HG03520 (cell line): ENCODE measurements around the gene RPS6KB1.
A peak's percentile ranks its signal among the peaks of the same experiment; 100 is the strongest.
"Not testable (repeated sequence)": the region's sequence is repeated elsewhere in the genome, so short reads cannot be mapped to it uniquely, and the experiment has no call there.

ENCODE experiments used
- ATAC-seq: cut with Tn5 transposase; IDR thresholded peaks from one replicate; pipeline ENCODE4 v1.9.1; 2021; ENCODE audit warnings: mild to moderate bottlenecking, moderate library complexity; ENCODE audit not compliant: unreplicated experiment

The RPS6KB1 gene

DNA sequence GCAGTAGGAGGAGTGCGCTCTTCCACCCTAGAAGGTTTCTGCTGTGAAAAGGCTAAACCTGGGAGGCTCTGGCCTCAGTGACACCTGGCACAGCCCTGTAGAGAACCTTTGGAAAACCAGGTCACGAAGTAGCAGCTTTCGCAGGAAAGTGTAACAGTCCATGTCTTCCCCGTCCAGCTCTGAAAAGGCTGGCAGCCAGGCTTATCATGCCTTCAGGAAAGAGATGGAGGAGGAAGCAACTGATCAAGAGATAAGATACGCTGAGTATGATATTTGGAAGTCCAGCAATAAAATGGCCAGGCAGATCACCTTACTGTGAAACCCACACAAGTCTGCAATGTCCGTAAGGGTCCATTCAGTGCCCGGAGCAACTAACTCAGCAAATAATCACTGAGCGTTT lies 22.4 kb upstream of the RPS6KB1 start:
- no peak for ATAC-seq

DNA sequence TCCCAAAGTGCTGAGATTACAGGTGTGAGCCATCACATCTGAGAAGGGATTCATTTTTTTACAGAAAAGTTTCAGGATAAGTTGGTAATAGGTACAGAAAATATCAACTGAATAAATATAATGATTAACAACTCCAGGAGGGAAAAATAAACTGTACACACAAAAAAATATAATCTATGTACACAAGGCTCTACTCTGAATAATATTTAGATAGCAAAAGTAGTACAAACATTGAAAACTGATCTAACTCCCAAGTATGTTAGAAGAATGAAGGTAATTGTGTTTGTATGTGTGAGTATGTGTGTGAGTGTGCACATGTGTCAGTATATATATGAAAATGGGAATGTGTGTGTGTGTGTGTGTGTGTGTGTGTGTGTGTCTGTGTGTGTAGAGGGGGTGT lies 20.6 kb upstream of the RPS6KB1 start:
- ATAC-seq = no peak

GRCh38 chr17:59873414-59873813 lies 19.5 kb upstream of the RPS6KB1 start:
- ATAC-seq = not testable (repeated sequence)

- no peak for ATAC-seq
Observed at GRCh38 chr17:59874376-59874775, 18.5 kb upstream of the RPS6KB1 start.

DNA sequence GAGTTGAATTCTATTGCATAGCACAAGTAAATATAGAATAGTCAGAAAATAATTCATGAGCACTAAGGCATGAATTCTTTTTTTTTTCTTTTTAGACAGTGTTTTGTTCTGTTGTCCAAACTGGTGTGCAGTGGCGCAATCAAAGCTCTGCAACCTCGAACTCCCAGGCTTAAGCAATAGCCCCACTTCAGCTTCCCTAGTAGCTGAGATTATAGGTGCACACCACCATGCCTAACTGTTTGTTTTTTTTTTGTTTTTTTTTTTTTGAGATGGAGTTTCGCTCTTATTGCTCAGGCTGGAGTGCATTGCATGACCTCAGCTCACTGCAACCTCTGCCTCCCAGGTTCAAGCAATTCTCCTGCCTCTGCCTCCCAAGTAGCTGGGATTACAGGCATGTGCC lies 16.8 kb upstream of the RPS6KB1 start:
- no peak for ATAC-seq

GRCh38 chr17:59877965-59878364 lies 15.0 kb upstream of the RPS6KB1 start:
- ATAC-seq = no peak

DNA sequence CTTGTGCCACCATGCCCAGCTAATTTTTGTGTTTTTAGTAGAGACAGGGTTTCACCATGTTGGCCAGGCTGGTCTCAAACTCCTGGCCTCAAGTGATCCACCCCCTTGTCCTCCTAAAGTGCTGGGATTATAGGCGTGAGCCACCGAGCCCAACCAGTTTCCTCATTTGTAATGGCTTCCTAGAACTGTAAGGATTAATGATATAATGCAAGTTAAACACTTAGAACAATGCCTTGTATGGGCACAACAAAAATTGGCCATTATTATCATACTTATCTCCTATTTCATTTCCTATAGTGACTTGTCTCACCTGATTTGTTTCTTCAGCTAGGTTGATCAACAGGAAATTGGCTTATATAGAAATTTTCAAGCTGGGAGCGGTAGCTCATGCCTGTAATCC lies 14.3 kb upstream of the RPS6KB1 start:
- ATAC-seq = no peak

GRCh38 chr17:59884861-59885260 lies 8.1 kb upstream of the RPS6KB1 start:
- ATAC-seq = no peak

DNA sequence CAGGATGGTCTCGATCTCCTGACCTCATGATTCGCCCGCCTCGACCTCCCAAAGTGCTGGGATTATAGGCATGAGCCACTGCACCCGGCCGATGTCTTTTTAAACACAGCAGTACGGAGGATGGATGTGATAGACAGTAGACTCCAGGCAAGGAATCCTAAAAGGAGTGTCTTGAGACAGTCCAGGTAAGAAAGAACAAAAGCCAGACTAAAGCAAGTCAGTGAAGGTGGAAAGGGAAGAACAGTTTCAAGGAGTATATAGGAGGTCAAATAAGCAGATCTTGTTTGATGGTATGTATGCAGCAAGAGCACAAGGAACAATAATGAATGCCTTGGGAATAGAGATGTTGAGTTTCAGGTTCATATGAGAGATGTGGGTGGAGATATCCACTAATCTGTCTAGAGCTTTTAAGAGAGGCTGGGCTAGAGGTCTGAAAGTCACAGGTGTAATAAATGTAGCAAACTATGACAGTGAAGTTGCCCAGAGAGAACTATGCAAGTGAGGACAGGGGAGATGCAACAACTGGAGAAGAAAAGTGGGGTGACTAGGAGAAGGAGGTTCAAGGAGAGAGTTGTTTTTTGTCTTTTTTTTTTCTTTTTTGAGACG lies 4.7 kb upstream of the RPS6KB1 start:
- ATAC-seq = no peak

GRCh38 chr17:59890720-59891119 lies 2.2 kb upstream of the RPS6KB1 start:
- ATAC-seq = no peak

DNA sequence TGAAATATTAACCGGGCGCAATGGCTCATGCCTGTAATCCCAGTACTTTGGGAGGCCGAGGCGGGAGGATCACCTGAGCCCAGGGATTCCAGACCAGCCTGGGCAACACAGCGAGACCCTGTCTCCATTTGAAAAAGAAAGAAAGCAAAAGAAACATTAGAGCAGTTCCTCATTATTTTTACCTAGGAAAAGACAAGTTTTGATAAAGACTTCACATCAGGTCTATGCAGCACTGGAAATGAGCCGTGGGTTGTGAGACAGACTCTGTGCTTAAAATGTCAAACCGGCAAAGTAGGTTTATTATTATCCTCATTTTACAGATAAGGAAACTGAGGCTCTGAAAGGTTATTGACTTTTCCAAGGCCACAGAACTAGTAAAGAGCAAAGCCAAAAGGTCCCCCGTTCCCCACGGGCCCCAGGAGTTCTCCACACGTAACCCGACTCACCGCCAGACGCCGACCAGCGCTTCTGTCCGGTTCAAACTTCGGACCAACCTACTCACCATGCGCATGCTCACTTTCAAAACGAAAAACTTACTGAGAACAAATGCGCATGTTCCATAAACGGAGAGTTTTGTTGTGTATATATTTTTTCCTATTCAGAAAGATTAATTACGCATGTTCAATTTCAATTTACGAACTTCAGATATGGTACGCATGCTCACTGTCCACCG lies 534 bp upstream of the RPS6KB1 start:
- peak; percentile 48 for ATAC-seq

DNA sequence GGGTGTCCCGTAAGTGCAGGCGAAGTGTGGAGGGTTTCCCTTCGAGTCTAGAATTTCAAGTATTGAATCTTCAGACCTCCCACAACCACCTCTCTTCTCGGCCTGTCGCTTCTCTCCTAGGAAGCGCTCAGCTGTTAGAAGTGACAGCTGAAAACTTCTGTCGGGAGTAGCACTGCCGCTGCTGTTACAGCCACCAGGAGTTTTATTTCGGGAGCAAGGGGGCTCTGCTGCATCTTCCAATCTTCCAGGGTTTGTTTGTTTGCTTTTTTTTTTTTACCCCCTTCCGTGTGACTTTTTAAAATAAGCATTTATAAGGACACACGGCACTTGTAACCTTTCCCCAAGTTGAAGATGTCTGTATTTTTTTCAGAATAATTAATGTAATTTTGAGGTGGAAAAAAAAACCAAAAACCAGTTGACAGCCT lies 767 bp downstream of the RPS6KB1 start:
- no peak for ATAC-seq

DNA sequence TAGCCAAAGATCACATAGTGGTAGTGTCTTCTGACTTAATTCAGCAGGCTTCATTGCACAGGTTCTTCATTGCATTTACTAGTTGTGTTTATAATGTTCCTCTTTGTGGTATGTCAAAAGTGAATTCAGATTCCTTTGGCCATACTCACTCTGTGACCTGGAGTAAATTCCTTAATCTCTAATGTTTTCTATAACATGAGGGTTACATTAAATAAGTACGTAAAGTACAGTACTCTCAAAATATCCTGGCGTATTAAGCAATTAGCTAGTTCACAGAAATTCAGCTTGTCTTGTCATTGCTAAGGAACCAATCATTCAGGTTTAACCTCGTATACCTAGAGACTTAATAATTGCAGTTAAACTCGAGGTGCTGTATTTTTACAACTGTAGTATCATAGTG lies 4.2 kb downstream of the RPS6KB1 start:
- no peak for ATAC-seq

DNA sequence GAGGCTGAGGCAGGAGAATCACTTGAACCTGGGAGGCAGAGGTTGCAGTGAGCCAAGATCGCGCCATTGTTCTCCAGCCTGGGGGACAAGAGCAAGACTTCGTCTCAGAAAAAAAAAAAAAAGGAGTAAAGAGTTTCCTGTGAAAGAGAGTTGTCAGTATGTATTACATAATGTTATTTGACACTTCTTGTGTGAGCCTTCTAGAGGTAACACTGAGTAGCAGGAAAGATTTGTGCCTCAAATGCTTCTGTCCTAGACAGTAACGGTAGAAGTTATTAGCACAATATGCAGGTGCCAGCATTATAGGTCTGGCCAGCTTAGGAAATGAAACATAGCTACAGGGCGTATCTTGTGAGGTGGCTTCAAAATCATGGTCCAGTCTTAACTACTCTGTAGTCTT lies 6.2 kb downstream of the RPS6KB1 start:
- no peak for ATAC-seq

GRCh38 chr17:59901604-59902003 lies 8.7 kb downstream of the RPS6KB1 start:
- ATAC-seq = no peak

GRCh38 chr17:59903455-59903854 lies 10.5 kb downstream of the RPS6KB1 start:
- ATAC-seq = no peak

- ATAC-seq = no peak
Observed at GRCh38 chr17:59907467-59907866, 14.5 kb downstream of the RPS6KB1 start.

GRCh38 chr17:59914274-59914854 lies 21.4 kb downstream of the RPS6KB1 start:
- ATAC-seq = no peak

GRCh38 chr17:59916446-59916845 lies 23.5 kb downstream of the RPS6KB1 start:
- ATAC-seq = no peak

DNA sequence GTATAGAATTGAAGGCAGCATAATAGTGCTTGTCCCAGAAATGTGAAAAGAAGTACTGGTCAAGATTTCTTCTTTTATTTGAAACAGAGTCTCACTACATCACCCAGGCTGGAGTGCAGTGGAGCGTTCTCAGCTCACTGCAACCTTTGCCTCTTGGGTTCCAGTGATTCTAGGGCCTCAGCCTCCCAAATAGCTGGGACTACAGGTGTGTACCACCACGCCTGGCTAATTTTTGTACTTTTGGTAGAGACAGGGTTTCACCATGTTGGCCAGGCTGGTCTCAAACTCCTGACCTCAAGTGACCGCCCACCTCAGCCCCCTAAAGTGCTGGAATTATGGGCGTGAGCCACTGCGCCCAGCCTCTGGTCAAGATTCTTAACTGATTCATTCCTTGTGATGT lies 27.7 kb downstream of the RPS6KB1 start:
- not testable (repeated sequence) for ATAC-seq

GRCh38 chr17:59930121-59930520 lies 37.2 kb downstream of the RPS6KB1 start:
- ATAC-seq = not testable (repeated sequence)

DNA sequence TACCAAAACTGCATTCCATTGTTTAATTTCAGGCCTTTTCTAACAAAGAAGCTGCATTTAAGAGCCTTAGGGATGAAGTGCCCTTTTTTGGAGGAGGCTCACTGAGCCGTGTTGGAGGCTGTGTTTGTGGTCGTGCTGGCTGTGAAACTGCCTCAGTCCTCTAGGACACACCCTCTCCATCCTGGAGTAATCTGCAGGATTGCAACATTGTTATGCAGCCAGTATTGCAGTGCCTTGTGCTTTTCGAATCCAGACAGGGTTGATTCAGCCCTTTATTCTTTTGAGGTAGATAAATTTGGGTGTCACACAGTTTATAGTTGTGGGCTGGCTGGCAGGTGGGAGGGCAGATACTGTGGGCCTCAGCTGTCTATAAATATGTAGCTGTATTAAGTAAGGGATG lies 37.8 kb downstream of the RPS6KB1 start:
- not testable (repeated sequence) for ATAC-seq
